ENCODE data around the gene CNTNAP2. TPM values are rescaled to one million over a fixed set of nuclear protein-coding genes. Genes with fewer than 3 reads are reported as not detected.
"Not testable (repeated sequence)": the region's sequence is repeated elsewhere in the genome, so short reads cannot be mapped to it uniquely, and the experiment has no call there.

The CNTNAP2 gene
- total RNA-seq, 6 experiments from 2014 or later = 1.8 to 8.1 (median 3.9) TPM

DNA sequence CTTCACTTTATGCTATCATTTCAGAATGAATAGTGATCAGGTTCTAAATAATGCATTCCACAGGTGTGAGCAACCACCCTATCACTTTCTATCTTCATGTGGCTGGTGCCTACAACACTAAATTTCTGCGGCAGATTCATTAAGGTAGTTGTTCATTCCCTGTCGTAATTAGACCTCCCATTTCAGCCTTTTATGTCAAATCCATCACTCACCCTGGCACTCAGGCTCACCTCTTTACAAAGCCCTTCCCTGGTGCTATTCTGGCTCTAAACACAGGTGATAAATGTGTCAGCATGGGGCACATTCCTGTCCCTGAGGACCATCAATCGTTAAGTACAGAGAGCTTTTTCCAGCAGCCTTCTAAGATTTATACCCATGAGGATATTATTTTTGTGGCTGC is 2173.9 kb downstream of the CNTNAP2 start:
- 63% methylated on average over 3 of the region's 3 CpGs for WGBS (ENCODE audit: insufficient coverage, low coverage, low lambda C conversion rate, missing lambda C conversion rate)
- ATAC-seq = no peak
- H3K9me3 ChIP-seq = no peaks in the 10 kb centered on the region

DNA sequence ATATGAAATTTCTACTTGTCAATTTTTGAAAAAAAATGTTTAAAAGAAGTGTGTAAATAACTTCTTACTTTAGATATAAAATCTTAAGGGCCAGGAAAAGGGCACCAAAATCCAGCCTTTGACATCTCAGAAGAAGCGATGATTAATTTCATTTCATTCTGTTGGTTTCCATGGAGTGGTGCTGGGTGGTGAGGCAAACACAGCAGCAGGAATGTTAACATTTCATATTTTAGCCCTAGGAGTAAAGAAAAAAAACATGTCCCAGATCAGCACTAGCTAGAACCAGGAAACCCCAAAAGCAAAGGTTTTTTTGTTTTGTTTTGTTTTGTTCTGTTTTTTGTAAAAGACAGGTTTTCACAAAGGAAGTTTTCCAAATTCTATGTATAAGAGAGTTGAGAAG is 2175.2 kb downstream of the CNTNAP2 start:
- Histone ChIP-seq H3K27ac (no peak overlapping the region), H3K4me1 (no peaks in the 10 kb centered on the region), H3K9me3 (no peaks in the 10 kb centered on the region), H3K27me3 (no peaks in the 10 kb centered on the region), H3K36me3 (no peaks in the 10 kb centered on the region), H3K4me3 (no peak overlapping the region)
- 100% methylated on average over 1 of the region's 1 CpG for WGBS (ENCODE audit: insufficient coverage, low coverage, low lambda C conversion rate, missing lambda C conversion rate)
- ATAC-seq (no peak), DNase-seq (no peak)
- TF ChIP-seq, protein P1, sequence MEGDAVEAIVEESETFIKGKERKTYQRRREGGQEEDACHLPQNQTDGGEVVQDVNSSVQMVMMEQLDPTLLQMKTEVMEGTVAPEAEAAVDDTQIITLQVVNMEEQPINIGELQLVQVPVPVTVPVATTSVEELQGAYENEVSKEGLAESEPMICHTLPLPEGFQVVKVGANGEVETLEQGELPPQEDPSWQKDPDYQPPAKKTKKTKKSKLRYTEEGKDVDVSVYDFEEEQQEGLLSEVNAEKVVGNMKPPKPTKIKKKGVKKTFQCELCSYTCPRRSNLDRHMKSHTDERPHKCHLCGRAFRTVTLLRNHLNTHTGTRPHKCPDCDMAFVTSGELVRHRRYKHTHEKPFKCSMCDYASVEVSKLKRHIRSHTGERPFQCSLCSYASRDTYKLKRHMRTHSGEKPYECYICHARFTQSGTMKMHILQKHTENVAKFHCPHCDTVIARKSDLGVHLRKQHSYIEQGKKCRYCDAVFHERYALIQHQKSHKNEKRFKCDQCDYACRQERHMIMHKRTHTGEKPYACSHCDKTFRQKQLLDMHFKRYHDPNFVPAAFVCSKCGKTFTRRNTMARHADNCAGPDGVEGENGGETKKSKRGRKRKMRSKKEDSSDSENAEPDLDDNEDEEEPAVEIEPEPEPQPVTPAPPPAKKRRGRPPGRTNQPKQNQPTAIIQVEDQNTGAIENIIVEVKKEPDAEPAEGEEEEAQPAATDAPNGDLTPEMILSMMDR (IDR thresholded peaks at IDR 0.05) = no peak
- no peak for TF ChIP-seq POLR2A (IDR thresholded peaks at IDR 0.05)
- intact Hi-C loops (cut with DNase I) = no loop called here

More for the DNA sequence above, 2173.9 kb downstream of the CNTNAP2 start:
- intact Hi-C loops (cut with DNase I) = no loop called here
- H3K4me3 ChIP-seq = no peak overlapping the region
- DNase-seq = no peak
- TF ChIP-seq, protein P1 (IDR thresholded peaks at IDR 0.05) = no peak
- no peak for TF ChIP-seq POLR2A (IDR thresholded peaks at IDR 0.05)
- no peak overlapping the region for H3K27ac ChIP-seq
- H3K36me3 ChIP-seq = no peaks in the 10 kb centered on the region
- H3K27me3 ChIP-seq = no peaks in the 10 kb centered on the region
- no peaks in the 10 kb centered on the region for H3K4me1 ChIP-seq

DNA sequence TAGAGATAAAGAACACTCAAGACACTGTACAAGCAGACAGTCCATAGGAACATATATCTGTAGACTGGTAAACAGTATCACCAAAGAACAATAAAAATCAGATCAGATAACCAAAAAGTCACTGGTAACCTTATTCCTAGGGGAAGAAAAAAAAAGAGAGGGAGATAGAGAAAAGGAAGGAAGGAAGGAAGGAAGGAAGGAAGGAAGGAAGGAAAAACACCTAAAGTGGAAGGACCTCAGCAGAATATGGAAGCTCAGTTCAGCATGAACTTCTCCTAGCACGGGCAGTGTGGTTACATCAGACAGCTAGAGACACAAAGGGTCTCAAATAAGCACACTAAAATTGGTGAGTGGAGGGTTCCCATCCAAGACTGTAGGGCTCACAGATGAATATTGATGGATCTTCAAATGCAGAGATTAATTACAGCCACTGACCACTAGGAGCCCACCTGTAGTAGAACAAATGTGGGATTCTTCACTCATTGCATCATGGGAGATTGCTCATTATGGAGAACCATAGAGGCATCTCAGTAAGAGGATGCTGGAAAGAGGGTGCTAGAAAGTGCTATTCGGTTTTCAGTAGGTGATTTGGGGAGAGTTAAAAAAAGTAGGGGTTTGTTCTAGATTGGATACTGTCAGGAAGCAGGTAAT is 2180.5 kb downstream of the CNTNAP2 start:
- intact Hi-C loops (cut with DNase I) = no loop called here

DNA sequence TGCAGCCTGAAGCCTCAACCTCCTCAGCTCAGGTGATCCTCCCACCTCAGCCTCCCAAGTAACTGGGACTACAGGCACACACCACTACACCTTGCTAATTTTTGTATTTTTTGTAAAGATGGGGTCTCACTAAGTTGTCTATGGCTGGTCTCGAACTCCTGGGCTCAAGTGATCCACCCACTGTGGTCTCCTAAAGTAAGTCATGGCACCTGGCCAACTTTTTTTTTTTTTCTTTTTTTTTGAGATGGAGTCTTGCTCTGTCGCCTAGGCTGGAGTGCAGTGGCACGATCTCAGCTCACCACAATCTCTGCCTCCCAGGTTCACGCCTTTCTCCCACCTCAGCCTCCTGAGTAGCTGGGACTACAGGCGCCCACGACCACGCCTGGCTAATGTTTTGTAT is 2182.2 kb downstream of the CNTNAP2 start:
- 77% methylated on average over 5 of the region's 7 CpGs for WGBS (ENCODE audit: insufficient coverage, low coverage, low lambda C conversion rate, missing lambda C conversion rate)
- H3K4me1 ChIP-seq = peaks cover 0 to 11% (median 0%) of the 10 kb centered on the region in 4 donors
- peak overlapping the region in 2 of 3 donors; percentile 31 to 42 for H3K27ac ChIP-seq
- H3K9me3 ChIP-seq; DNase-seq; H3K36me3 ChIP-seq; intact Hi-C loops (cut with DNase I); H3K4me3 ChIP-seq; ATAC-seq; H3K27me3 ChIP-seq: not testable (repeated sequence)

More for the DNA sequence above, 2180.5 kb downstream of the CNTNAP2 start:
- TF ChIP-seq POLR2A (IDR thresholded peaks at IDR 0.05) = no peak
- TF ChIP-seq, protein P1 (IDR thresholded peaks at IDR 0.05) = no peak
- Histone ChIP-seq H3K27me3 (no peaks in the 10 kb centered on the region), H3K27ac (no peak overlapping the region), H3K9me3 (no peaks in the 10 kb centered on the region), H3K4me1 (peaks cover 0 to 11% (median 0%) of the 10 kb centered on the region in 4 donors), H3K36me3 (no peaks in the 10 kb centered on the region), H3K4me3 (no peak overlapping the region)
- DNase-seq (no peak), ATAC-seq (no peak)
- 90% methylated on average over 2 of the region's 2 CpGs for WGBS (ENCODE audit: insufficient coverage, low coverage, low lambda C conversion rate, missing lambda C conversion rate)

DNA sequence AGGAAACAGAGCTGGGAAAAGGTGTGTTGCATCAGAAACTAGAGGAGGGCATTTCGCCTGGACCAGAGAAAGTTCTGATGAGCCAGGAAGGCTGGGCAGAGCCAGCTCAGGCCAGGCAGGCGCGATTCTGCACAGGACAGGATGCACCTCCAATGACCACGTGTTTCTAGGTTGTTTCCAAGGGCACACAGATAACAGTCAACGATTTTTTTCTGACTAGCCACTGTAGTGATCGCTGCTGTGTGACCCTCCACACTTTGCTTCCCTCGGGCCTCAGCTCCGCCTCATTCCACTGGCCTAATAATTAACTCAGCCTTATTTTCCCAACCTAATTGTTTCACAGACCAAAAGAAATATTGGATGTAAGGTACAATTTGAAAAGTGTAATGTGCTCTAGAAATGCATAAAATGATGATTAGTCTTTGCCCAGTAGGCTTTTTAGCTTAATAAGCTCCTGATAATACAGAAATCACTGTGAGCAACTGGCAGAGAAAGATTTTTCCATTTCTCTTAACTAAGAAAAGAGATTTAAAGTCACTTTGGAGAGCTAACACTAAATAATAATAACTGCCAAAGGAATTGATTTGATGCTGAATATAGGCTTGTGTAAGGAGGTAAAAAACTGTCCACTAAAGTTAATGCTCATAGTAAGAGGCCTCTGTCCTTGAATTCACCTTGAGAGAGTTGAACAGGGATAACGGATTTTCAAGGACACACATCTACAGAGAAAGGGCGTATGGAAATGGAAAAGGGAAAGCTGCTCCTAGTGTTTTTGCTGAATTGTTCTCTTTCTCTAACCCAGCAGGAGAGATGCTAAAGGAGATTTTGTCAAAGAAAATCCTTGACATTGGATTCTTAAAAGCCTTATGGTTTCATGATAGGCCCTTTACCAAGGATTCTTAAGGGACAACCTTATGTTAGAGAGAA is 2183.0 kb downstream of the CNTNAP2 start:
- H3K9me3 ChIP-seq = no peaks in the 10 kb centered on the region
- DNase-seq = peak; percentile 72 to 85 (median 78)
- no peak for TF ChIP-seq POLR2A (IDR thresholded peaks at IDR 0.05)
- TF ChIP-seq, protein P1 (IDR thresholded peaks at IDR 0.05) = no peak
- peak; percentile 98 to 99 (median 98) for ATAC-seq
- H3K4me3 ChIP-seq = no peak overlapping the region
- H3K27me3 ChIP-seq = no peaks in the 10 kb centered on the region
- no peaks in the 10 kb centered on the region for H3K36me3 ChIP-seq
- intact Hi-C loops (cut with DNase I) = no loop called here
- peaks cover 0 to 11% (median 0%) of the 10 kb centered on the region in 4 donors for H3K4me1 ChIP-seq
- 39% methylated on average over 7 of the region's 10 CpGs for WGBS (ENCODE audit: insufficient coverage, low coverage, low lambda C conversion rate, missing lambda C conversion rate)
- peak overlapping the region in 1 of 3 donors; percentile 31 for H3K27ac ChIP-seq

DNA sequence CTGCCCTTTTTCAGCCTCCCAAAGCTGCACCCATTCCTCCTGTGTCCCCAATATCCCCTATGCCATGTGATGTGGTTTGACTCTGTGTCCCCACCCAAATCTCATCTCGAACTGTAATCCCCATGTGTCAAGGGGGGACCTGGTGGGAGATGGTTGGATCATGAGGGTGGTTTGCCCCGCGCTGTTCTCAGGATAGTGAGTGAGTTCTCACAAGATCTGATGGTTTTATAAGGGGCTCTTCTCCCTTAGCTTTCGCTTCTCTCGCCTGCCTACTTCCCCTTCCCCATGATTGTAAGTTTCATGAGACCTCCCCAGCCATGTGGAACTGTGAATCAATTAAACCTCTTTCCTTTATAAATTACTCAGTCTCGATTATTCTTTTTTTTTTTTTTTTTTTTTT is 2185.8 kb downstream of the CNTNAP2 start:
- H3K4me1 ChIP-seq = peaks cover 0 to 11% (median 0%) of the 10 kb centered on the region in 4 donors
- DNase-seq; H3K36me3 ChIP-seq; H3K27ac ChIP-seq; H3K4me3 ChIP-seq; intact Hi-C loops (cut with DNase I); H3K27me3 ChIP-seq; ATAC-seq; H3K9me3 ChIP-seq: not testable (repeated sequence)
- WGBS (ENCODE audit: insufficient coverage, low coverage, low lambda C conversion rate, missing lambda C conversion rate) = 77% methylated on average over 4 of the region's 6 CpGs
